Measurements from ENCODE around the gene ADCY3.
"Not testable (repeated sequence)": the region's sequence is repeated elsewhere in the genome, so short reads cannot be mapped to it uniquely, and the experiment has no call there.

- not testable (repeated sequence) for TF ChIP-seq CTCF, POLR2A (IDR thresholded peaks at IDR 0.05)
Measured at GRCh38 chr2:24800487-24800886, 119.5 kb downstream of the ADCY3 start.
